Fibroblast of skin of right biceps (primary cell): Measurements from ENCODE around the gene PSAP.
A peak's percentile ranks its signal among the peaks of the same experiment; 100 is the strongest.
"Not testable (repeated sequence)": the region's sequence is repeated elsewhere in the genome, so short reads cannot be mapped to it uniquely, and the experiment has no call there.

Experiments
- DNase-seq: peaks from one replicate; pipeline ENCODE4 v3.0.0-alpha.2; 2013

Gene PSAP

DNA sequence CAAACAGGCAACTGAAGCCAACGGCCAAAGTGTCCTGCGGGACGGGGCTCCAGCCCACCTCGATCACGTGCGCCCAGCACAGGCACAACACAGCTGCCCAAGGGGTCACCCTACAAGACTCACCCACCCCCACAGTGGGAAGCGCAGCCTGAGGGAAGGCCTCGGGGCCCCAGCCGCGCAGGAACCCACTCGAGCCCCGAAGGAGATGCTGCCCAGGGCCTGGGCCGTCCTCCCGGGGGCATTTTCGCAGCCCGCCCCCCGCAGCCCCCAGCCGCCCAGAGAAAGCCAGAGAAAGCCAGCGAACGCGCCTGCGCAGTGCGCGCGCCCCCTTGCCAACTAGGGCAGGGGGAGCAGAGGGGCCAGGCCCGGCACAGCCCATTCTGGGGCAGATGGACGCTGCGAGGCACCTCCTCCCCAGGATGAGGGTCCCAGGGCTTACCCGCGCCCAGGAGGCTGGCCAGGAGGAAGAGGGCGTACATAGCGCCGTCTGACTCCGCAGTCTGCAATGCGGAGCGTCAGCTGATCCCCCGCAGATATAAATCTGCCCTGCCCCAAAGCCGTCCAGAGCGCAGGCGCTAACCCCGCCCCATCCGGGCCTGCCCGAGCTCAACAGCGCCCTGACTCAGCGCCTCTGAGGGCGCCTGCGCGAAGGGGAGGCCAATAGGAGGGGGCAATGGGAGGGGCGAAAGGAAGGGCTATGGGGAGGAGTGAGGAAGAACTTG, at the start of gene PSAP:
TSS of gene PSAP (minus strand) at position 509 of the 722 bp plus-strand sequence. CDS start at position 479, 30 bp downstream.
- peak; percentile 98 for DNase-seq

DNA sequence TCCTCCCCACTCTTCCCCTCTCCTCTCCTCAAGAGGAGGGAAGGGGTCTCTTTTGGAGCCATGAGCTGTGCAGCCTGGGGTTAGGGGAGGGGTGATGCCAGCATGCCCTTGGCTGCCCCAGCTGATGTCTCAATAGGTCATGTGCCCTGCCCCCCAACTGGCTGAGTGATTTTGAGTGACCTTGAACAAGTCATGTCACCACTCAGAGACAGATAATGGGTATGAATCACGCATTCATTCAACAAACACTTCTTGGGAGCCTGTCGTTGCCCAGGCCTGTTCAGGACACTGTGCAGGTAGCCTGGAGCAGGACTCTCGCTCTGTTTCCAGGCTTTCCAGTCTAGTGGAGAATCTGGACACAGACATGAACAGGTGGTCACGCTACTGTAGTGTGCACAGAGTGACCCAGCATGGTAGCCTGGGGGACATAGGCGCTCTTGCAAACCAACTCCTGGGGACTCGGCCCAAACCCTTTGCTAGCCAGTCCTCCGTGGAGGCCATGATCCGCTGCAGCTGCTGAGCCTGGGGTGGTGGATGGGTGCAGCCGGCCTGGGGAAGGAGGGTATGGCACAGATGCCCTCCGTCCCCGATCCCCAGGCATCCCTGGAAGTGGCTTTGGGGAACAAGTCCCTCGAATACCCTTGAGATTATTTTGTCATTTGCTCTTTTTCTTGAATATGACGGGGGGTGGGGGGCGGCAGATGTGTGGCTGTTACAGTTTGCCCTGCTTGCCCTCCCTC, 49.6 kb upstream of the PSAP start:
- no peak for DNase-seq

GRCh38 chr10:71899665-71900412, 48.8 kb upstream of the PSAP start:
- DNase-seq, result no peak

- not testable (repeated sequence) for DNase-seq
Observed at GRCh38 chr10:71898346-71898745, 47.3 kb upstream of the PSAP start.

GRCh38 chr10:71893920-71894319, 42.9 kb upstream of the PSAP start:
- no peak for DNase-seq

DNA sequence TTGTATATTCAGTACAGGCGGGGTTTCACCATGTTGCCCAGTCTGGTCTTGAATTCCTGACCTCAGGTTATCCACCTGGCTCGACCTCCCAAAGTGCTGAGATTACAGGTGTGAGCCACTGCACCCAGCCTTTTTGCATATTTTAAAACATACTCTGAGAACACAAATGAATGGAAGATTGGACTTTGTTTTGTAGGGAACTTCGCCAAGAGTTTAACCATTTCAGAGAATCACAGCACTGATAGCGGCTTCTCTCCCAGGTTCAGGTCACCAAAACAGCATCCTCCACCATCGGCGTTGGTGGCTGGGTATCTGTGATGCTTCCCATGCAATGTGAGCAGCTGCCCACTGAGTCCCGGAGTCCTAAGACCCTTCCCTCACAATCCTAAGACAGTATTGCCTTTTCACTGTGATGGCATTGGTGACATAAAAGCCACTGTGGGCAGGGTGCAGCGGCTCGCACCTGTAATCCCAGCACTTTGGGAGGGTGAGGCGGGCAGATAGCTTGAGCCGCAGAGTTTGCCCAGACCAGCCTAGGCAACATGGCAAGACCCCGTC, 42.3 kb upstream of the PSAP start:
- DNase-seq, result no peak

- no peak for DNase-seq
Observed at GRCh38 chr10:71891437-71891836, 40.4 kb upstream of the PSAP start.

GRCh38 chr10:71889388-71889987, 38.4 kb upstream of the PSAP start:
- DNase-seq, result no peak

GRCh38 chr10:71888623-71889387, 37.8 kb upstream of the PSAP start:
- peak; percentile 84 for DNase-seq

DNA sequence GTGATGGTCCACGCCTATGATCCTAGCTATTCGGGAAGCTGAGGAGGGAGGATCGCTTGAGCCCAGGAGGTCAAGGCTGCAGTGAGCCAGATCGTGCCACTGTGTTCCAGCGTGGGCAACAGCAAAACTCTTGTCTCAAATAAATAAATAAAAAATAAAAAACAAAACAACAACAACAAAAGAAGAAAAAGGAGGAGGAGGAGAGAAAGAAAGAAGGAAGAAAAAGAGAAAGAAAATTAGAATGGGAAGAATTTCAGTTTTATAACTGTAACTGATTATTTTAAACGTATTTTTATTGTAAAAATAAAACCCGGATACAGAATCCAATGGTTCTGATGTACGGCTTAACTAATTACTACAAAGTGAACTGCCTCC, 37.2 kb upstream of the PSAP start:
- no peak for DNase-seq

- DNase-seq, result no peak
Observed at GRCh38 chr10:71887743-71888142, 36.7 kb upstream of the PSAP start.

GRCh38 chr10:71882813-71883659, 32.0 kb upstream of the PSAP start:
- DNase-seq, result no peak

GRCh38 chr10:71881647-71882355, 30.8 kb upstream of the PSAP start:
- DNase-seq, result no peak

DNA sequence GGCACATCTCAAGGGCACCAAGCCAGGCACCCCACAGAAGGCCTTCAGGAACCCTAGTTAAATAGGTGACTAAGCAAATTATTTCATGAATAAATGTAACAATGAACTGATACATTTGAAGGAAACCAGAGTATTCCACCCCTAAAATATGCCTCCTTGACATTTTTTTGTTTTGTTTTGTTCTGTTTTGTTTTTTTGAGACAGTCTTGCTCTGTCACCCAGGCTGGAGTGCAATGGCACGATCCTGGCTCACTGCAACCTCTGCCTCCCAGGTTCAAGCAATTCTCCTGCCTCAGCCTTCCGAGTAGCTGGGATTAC, 30.2 kb upstream of the PSAP start:
- not testable (repeated sequence) for DNase-seq

GRCh38 chr10:71880425-71881306, 29.6 kb upstream of the PSAP start:
- DNase-seq, result no peak

GRCh38 chr10:71878327-71879034, 27.4 kb upstream of the PSAP start:
- no peak for DNase-seq

DNA sequence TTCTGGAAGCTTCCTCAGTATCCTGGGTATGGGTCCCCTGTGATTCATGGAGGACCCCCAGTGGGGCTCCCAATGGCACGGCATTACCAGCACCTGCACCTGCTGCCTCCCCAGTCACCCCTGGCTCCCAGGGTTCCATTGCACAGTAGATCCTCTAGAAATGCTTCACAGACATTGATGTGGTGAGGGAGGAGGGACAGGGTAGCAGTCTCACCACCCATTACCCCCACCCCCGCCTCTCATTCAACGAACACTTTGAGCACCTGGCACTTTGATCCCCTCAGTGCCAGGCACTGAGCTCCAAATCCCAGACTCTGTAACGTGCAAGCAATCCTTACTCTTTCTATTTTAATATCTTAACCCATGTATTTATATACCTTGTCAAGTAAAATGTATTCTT, 26.8 kb upstream of the PSAP start:
- no peak for DNase-seq

DNA sequence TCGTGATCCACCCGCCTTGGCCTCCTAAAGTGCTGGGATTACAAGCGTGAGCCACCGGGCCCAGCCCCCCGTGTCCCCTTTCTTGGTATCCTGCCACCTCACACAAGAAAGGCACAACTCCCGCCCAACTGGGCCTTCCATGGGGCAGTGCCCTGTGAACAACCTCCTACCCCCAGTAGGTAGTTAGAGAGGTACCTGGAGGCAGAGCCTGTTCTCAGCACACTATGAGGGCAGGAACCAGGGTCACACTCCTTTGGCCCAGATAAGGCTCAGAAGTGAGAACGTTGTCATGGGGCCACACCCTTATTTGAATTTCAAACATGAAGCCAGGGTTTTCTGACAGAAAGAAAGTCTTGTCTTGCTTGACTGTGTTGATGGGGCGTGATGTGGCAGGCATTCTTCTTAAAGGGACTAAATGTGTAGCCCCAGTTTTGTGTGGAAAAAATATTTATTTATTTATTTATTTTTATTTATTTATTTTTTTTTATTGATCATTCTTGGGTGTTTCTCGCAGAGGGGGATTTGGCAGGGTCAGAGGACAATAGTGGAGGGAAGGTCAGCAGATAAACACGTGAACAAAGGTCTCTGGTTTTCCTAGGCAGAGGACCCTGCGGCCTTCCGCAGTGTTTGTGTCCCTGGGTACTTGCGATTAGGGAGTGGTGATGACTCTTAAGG, 23.8 kb upstream of the PSAP start:
- DNase-seq, result not testable (repeated sequence)
